GM12874 (cell line): ENCODE measurements around the gene FLT3.
A peak's percentile ranks its signal among the peaks of the same experiment; 100 is the strongest.

Experiments
- TF ChIP-seq, protein P1 (sequence below): IDR thresholded peaks from 2 replicates; pipeline ENCODE4 v1.5.1; 2011; ENCODE audit warnings: low read depth, mild to moderate bottlenecking, control low read depth, low read length, moderate library complexity; ENCODE audit not compliant: insufficient read depth

Gene FLT3

DNA sequence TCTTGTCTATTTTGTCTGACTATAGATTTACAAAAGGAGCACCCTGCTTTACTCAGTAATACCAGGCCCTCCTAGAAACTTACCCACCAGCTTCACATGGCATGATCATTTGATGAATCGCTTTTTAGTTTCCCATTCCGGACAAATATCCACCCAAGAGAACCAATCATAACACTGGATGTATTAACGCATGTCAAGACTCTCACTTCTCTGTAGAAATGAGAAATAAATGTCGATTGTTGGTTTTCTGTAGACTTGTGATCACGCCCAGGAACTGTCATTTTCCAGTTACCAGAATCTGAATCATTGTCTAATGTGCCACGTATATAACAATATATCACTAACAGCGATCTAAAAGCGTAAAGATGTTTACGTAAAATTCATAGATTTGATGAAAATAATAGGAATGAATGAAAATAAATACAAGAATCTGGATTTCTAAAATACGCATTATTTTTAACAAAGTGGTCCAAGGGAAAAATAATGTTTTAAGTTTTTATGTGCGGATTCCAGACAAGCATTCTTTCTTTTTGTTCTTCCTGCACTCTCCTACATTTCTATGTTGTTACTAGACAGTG lies 145.3 kb downstream of the FLT3 start:
- TF ChIP-seq, protein P1, sequence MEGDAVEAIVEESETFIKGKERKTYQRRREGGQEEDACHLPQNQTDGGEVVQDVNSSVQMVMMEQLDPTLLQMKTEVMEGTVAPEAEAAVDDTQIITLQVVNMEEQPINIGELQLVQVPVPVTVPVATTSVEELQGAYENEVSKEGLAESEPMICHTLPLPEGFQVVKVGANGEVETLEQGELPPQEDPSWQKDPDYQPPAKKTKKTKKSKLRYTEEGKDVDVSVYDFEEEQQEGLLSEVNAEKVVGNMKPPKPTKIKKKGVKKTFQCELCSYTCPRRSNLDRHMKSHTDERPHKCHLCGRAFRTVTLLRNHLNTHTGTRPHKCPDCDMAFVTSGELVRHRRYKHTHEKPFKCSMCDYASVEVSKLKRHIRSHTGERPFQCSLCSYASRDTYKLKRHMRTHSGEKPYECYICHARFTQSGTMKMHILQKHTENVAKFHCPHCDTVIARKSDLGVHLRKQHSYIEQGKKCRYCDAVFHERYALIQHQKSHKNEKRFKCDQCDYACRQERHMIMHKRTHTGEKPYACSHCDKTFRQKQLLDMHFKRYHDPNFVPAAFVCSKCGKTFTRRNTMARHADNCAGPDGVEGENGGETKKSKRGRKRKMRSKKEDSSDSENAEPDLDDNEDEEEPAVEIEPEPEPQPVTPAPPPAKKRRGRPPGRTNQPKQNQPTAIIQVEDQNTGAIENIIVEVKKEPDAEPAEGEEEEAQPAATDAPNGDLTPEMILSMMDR = no peak

DNA sequence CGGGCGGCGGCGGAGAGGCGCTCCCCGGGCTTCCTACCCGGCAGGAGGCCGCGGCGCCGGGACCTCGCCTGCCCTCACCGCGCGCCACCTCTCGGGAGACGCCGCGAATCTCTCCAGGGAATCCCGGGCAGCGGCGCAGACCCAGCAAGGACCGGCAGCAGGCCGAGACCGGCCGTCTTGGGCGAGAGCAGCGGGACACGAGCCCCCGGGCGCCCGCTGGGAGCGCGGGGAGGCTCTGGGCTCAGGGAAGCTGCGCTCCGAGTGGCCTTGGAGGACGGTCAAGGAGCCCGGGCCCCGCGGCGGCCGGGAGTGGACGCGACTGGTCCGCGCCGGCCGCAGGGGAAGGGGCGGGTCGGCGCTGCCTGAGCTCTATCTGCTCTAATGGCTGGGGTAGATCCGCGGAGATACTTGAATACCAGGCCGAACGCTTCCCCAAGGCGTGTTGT lies 145.9 kb downstream of the FLT3 start:
- TF ChIP-seq, protein P1 = no peak

DNA sequence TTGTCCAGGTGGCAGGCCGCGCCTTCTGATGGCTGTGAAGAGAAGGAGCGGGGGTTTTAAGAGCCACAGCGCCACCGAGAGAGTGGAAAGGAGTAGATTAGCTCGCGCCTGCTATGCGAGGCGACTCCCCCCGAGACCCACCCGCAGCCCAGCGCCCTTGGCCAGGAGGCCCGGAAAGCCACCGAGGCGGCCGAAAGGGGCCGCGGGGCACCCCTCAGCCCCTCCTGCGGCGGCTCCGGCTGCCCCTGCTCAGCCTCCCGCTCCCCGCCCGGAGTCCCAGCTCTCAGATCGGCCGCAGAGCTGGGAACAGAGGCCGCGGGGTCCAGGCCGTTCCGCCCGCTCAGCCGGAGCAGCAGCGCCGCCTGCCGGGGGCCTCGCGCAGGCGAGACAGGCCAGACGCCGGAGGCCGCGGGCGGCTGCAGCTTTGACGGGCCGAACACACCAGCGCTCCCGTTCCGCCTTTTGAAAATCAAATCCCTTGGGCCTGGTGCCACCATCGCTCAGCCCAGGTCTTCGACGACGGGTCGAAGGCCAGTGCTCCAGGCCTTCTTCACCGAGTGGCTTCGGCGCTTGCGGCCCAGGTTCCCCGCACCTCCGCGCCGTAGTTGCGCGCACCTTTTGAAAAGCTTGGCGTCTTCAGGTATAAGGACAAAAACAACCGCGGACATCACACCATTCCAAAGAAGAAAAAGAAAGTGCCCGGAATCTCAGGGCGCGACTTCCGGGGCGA lies 146.5 kb downstream of the FLT3 start:
- TF ChIP-seq, protein P1 = peak; percentile 99
